Calu3 (cell line): ENCODE measurements around the gene EDAR. TPM values are rescaled to one million over a fixed set of nuclear protein-coding genes. Genes with fewer than 3 reads are reported as not detected.

Source experiments
- BruUV-seq: library from RNA; stranded (reverse); fragments of 400-500 nt; replicated peaks from 2 replicates; lab custom pipeline; 2021; lab: Mats Ljungman, UMichigan
- CTCF ChIA-PET: fragments of 300-600 bp; sonication (Branson Sonifier 250); formaldehyde crosslinking; loops from one replicate; lab custom pipeline; 2022; ENCODE audit warnings: antibody characterized with exemption; lab: Charles Lee
- DNase-seq: peaks from one replicate; pipeline ENCODE4 v3.0.0; 2022
- H3K27ac Mint-ChIP-seq: one replicate; pipeline ENCODE4 v1.8.0; 2022; ENCODE audit warnings: mixed read lengths; ENCODE audit not compliant: unreplicated experiment
- H3K27me3 Mint-ChIP-seq: one replicate; pipeline ENCODE4 v1.8.0; 2022; ENCODE audit warnings: mixed read lengths; ENCODE audit not compliant: unreplicated experiment
- H3K36me3 Mint-ChIP-seq: one replicate; pipeline ENCODE4 v1.8.0; 2022; ENCODE audit warnings: mild to moderate bottlenecking, moderate library complexity, mixed read lengths; ENCODE audit not compliant: insufficient read depth, unreplicated experiment
- H3K4me1 Mint-ChIP-seq: one replicate; pipeline ENCODE4 v1.8.0; 2022; ENCODE audit warnings: mild to moderate bottlenecking, low read depth, mixed read lengths; ENCODE audit not compliant: unreplicated experiment
- H3K4me3 Mint-ChIP-seq: one replicate; pipeline ENCODE4 v1.8.0; 2022; ENCODE audit warnings: mild to moderate bottlenecking, low read depth, moderate library complexity, mixed read lengths; ENCODE audit not compliant: unreplicated experiment
- H3K9me3 Mint-ChIP-seq: one replicate; pipeline ENCODE4 v1.8.0; 2022; ENCODE audit warnings: low read depth, mixed read lengths; ENCODE audit not compliant: unreplicated experiment
- CTCF ChIP-seq: fragments of 200-600 bp; IDR thresholded peaks from one replicate; pipeline ENCODE4 v1.8.0; 2022; ENCODE audit warnings: antibody characterized with exemption; ENCODE audit not compliant: unreplicated experiment
- intact Hi-C: fragments of 100-400 bp; cut with micrococcal nuclease; formaldehyde crosslinking; loops from one replicate; pipeline ENCODE4 v1.10.0; 2022; ENCODE audit not compliant: unreplicated experiment
- total RNA-seq: library from RNA; stranded (reverse); gene quantifications from 2 replicates; pipeline ENCODE4 v1.2.3, GENCODE V29; 2022

Gene EDAR
- total RNA-seq, 1 experiment from 2014 or later: not detected

GRCh38 chr2:108934583-108935245, 54.3 kb downstream of the EDAR start:
- no peak overlapping the region for H3K27ac Mint-ChIP-seq
- no peak overlapping the region for H3K4me3 Mint-ChIP-seq
- intact Hi-C loops: no loop called here
- peaks cover 91% of the 10 kb centered on the region for H3K27me3 Mint-ChIP-seq
- H3K9me3 Mint-ChIP-seq: no peaks in the 10 kb centered on the region
- no peaks in the 10 kb centered on the region for H3K36me3 Mint-ChIP-seq
- no peak for DNase-seq
- H3K4me1 Mint-ChIP-seq: peaks cover 12% of the 10 kb centered on the region
- BruUV-seq: no TSS peak
- TF ChIP-seq CTCF: no peak
- CTCF ChIA-PET: interaction anchor here (1.1 kb wide), 1 partner anchor 80 kb away, joined by 3 read pairs; no protein-coding TSS in a partner anchor

GRCh38 chr2:108934151-108934550, 54.9 kb downstream of the EDAR start:
- peaks cover 12% of the 10 kb centered on the region for H3K4me1 Mint-ChIP-seq
- H3K27ac Mint-ChIP-seq: no peak overlapping the region
- CTCF ChIA-PET: no interaction called here
- no peak for TF ChIP-seq CTCF
- no peaks in the 10 kb centered on the region for H3K36me3 Mint-ChIP-seq
- peaks cover 89% of the 10 kb centered on the region for H3K27me3 Mint-ChIP-seq
- BruUV-seq: no TSS peak
- no peaks in the 10 kb centered on the region for H3K9me3 Mint-ChIP-seq
- intact Hi-C loops: no loop called here
- no peak for DNase-seq
- H3K4me3 Mint-ChIP-seq: no peak overlapping the region

GRCh38 chr2:108933691-108934117, 55.3 kb downstream of the EDAR start:
- H3K36me3 Mint-ChIP-seq: no peaks in the 10 kb centered on the region
- no peak overlapping the region for H3K27ac Mint-ChIP-seq
- no peak for TF ChIP-seq CTCF
- CTCF ChIA-PET: no interaction called here
- no peak overlapping the region for H3K4me3 Mint-ChIP-seq
- intact Hi-C loops: no loop called here
- H3K4me1 Mint-ChIP-seq: peaks cover 12% of the 10 kb centered on the region
- no peak for DNase-seq
- peaks cover 87% of the 10 kb centered on the region for H3K27me3 Mint-ChIP-seq
- H3K9me3 Mint-ChIP-seq: no peaks in the 10 kb centered on the region
- no TSS peak for BruUV-seq

GRCh38 chr2:108932736-108933332, 56.2 kb downstream of the EDAR start:
- CTCF ChIA-PET: no interaction called here
- H3K4me1 Mint-ChIP-seq: peaks cover 12% of the 10 kb centered on the region
- H3K9me3 Mint-ChIP-seq: no peaks in the 10 kb centered on the region
- no peak for TF ChIP-seq CTCF
- DNase-seq: no peak
- peaks cover 92% of the 10 kb centered on the region for H3K27me3 Mint-ChIP-seq
- BruUV-seq: no TSS peak
- no peaks in the 10 kb centered on the region for H3K36me3 Mint-ChIP-seq
- no peak overlapping the region for H3K4me3 Mint-ChIP-seq
- intact Hi-C loops: no loop called here
- no peak overlapping the region for H3K27ac Mint-ChIP-seq
